WERI-Rb-1 (cell line): Measurements from ENCODE around the gene SIGLEC6.

ENCODE experiments used
- DNase-seq: peaks from one replicate; pipeline ENCODE4 v3.0.0-alpha.2; 2020
- H3K27ac ChIP-seq: fragments of 250-450 bp; sonication (Bioruptor Pico); 2 replicates; pipeline ENCODE4 v1.5.1; 2020; ENCODE audit warnings: mild to moderate bottlenecking, moderate library complexity
- H3K27me3 ChIP-seq: fragments of 250-450 bp; sonication (Bioruptor Pico); 2 replicates; pipeline ENCODE4 v1.5.1; 2021; ENCODE audit warnings: mild to moderate bottlenecking, low read depth, moderate library complexity; ENCODE audit not compliant: insufficient read depth, severe bottlenecking
- H3K36me3 ChIP-seq: fragments of 250-450 bp; sonication (Bioruptor Pico); 2 replicates; pipeline ENCODE4 v1.5.1; 2020; ENCODE audit warnings: mild to moderate bottlenecking, moderate library complexity
- H3K4me3 ChIP-seq: 2 replicates; pipeline ENCODE4 v1.5.1; 2011; ENCODE audit warnings: low read depth, mild to moderate bottlenecking, control low read depth, low read length
- H3K9me3 ChIP-seq: fragments of 250-450 bp; sonication (Bioruptor Pico); 2 replicates; pipeline ENCODE4 v1.5.1; 2021; ENCODE audit warnings: mild to moderate bottlenecking, moderate library complexity; ENCODE audit not compliant: severe bottlenecking
- CTCF ChIP-seq: IDR thresholded peaks from 2 replicates; pipeline ENCODE4 v1.5.1; 2011; ENCODE audit warnings: low read depth, mild to moderate bottlenecking, control low read depth, inconsistent platforms, low read length

SIGLEC6 gene

DNA sequence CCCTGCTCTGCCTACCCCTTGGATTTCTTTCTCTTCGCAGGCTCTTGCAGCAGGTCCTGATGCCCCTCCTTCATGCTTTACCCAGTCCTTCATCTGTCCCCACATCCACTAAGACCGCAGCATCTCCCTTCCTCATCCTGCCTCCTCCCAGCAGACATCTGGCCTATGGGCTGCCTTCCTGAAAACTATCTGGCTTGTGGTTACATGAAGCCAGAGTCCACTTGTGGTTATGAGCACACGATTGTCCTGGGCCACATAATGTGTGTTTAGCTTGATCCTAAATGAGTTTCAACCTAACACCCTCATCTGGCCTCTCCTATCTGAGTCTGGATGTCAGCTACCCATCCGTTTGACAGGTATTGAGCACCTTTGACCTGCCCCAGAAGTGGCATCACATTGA, 34.1 kb upstream of the SIGLEC6 start:
- Histone ChIP-seq H3K27me3 (peaks cover 77% of the 10 kb centered on the region), H3K36me3 (no peaks in the 10 kb centered on the region), H3K9me3 (peaks cover 5% of the 10 kb centered on the region), H3K27ac (no peak overlapping the region), H3K4me3 (no peak overlapping the region)
- TF ChIP-seq CTCF: no peak
- DNase-seq: no peak

DNA sequence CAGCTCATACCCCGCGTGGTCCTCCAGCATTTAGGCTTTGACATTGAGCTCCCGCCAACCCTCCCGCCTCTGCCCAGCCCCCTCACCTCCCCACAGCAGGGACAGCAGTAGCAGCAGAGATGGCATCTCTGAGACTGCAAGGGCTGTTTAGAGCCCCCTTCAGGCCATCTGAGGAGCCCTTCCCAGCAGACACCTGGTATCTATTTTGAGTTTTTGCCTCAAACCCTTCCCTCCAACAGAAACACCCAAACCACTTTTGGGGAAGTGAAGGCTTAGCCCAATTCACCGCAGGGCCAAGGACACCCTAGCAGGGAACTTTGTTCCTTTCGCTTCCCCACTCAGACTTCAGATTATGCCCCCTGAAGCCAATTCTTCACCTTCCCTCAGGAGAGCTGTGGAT, 33.3 kb upstream of the SIGLEC6 start:
- H3K9me3 ChIP-seq: no peaks in the 10 kb centered on the region
- peaks cover 82% of the 10 kb centered on the region for H3K27me3 ChIP-seq
- H3K27ac ChIP-seq: no peak overlapping the region
- no peak overlapping the region for H3K4me3 ChIP-seq
- no peaks in the 10 kb centered on the region for H3K36me3 ChIP-seq
- no peak for DNase-seq
- peak; percentile 31; the same call in 1 of the 2 replicates for TF ChIP-seq CTCF

DNA sequence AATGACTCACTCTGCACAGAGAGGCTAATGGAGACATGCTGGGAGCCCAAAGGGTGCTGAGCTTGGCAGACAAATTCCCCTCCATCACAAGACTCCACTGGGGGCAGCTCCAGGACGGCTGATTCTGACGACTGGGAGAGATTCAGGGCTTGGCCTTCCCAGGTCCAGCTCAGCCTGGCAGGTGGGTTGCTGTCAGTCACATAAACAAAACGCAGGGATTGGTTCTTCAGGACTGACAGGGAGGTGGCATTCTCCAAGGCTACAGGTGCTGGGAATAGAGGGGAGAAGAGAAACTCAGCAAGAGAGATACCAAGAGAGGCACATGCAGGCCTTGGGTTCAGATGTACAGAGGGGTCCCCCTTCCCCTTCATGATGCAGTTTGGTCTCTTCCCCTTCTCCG, 28.9 kb upstream of the SIGLEC6 start:
- TF ChIP-seq CTCF: no peak
- Histone ChIP-seq H3K27me3 (peaks cover 81% of the 10 kb centered on the region), H3K36me3 (no peaks in the 10 kb centered on the region), H3K4me3 (no peak overlapping the region), H3K9me3 (peaks cover under 1% of the 10 kb centered on the region), H3K27ac (no peak overlapping the region)
- no peak for DNase-seq

DNA sequence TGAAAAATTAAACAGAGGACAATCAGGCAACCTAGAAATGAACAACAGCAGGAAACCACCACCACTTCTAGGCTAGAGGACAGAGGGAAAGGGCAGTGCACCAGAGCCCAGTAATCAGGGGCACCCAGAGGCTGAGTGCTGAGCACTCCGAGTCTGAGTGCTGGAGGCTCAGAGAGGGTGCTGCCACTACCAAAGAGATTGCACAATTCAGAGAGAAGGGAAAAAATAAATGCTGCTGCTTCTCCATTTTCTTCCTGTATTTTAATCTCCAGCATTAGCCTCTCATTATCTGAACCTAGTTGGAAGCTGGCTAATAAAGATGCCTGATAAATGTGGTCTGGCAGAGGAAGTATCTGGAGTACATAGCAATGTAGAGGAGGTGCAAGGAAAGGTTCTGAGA, 27.8 kb upstream of the SIGLEC6 start:
- H3K9me3 ChIP-seq: peaks cover 5% of the 10 kb centered on the region
- TF ChIP-seq CTCF: no peak
- H3K27ac ChIP-seq: no peak overlapping the region
- no peaks in the 10 kb centered on the region for H3K36me3 ChIP-seq
- peaks cover 81% of the 10 kb centered on the region for H3K27me3 ChIP-seq
- DNase-seq: no peak
- no peak overlapping the region for H3K4me3 ChIP-seq

GRCh38 chr19:51552996-51553725, 21.7 kb upstream of the SIGLEC6 start:
- Histone ChIP-seq H3K27me3 (peaks cover 84% of the 10 kb centered on the region), H3K9me3 (peaks cover 5% of the 10 kb centered on the region), H3K27ac (no peak overlapping the region), H3K36me3 (no peaks in the 10 kb centered on the region), H3K4me3 (no peak overlapping the region)
- no peak for TF ChIP-seq CTCF
- no peak for DNase-seq

DNA sequence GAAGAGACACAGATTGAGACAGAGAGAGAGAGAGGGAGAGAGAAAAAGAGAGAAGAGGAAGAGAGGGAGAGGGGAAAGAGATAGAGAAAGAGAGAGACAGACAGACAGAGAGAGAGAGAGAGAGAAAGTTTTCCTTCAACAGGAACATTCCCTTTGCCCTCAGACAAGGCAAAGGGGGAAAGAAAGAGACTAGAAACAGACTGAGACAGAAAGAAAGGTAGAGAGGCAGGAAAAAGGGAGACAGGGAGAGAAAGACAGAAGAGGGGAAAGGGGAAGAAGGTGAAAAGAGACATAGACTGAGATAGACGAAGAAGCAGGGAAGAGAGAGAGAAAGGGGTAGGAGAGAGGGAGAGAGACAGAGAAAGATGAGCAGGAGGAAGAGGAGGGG, 21.1 kb upstream of the SIGLEC6 start:
- no peak for DNase-seq
- H3K27ac ChIP-seq: no peak overlapping the region
- peaks cover 5% of the 10 kb centered on the region for H3K9me3 ChIP-seq
- no peak overlapping the region for H3K4me3 ChIP-seq
- H3K36me3 ChIP-seq: no peaks in the 10 kb centered on the region
- TF ChIP-seq CTCF: no peak
- peaks cover 87% of the 10 kb centered on the region for H3K27me3 ChIP-seq
